Activated CD4-positive, alpha-beta T cell treated with anti-CD3 and anti-CD28 coated beads, Interleukin-10, Interleukin-2, amounts not matched to agents 100 ng/mL and 50 ng/mL, durations not matched to agents 16 hours and 8 hours (primary cell): ENCODE data around the gene NECTIN4.
"Not testable (repeated sequence)": the region's sequence is repeated elsewhere in the genome, so short reads cannot be mapped to it uniquely, and the experiment has no call there.

Source experiments
- DNase-seq: peaks from one replicate; pipeline ENCODE4 v3.0.0-alpha.2; 2020

Gene NECTIN4

GRCh38 chr1:161089251-161089924 is at the start of gene NECTIN4:
Gene NECTIN4, minus strand, starts transcription at chr1:161089558. Its CDS starts 262 bp downstream, at chr1:161089296.
- no peak for DNase-seq

- no peak for DNase-seq
Measured at GRCh38 chr1:161138431-161138830, 49.1 kb upstream of the NECTIN4 start.

GRCh38 chr1:161137881-161138280 is 48.5 kb upstream of the NECTIN4 start:
- DNase-seq, result no peak

GRCh38 chr1:161133220-161133740 is 43.9 kb upstream of the NECTIN4 start:
- no peak for DNase-seq

- DNase-seq, result peak; percentile 97
Measured at GRCh38 chr1:161132410-161133219, 43.3 kb upstream of the NECTIN4 start, which contains the start of gene DEDD. Gene DEDD, minus strand, starts transcription at chr1:161132667. Its CDS starts 8,205 bp downstream, at chr1:161124462.

- peak; percentile 24 for DNase-seq
Measured at GRCh38 chr1:161131523-161132409, 42.4 kb upstream of the NECTIN4 start.

- DNase-seq, result no peak
Measured at GRCh38 chr1:161130266-161130665, 40.9 kb upstream of the NECTIN4 start.

GRCh38 chr1:161128591-161129420 is 39.4 kb upstream of the NECTIN4 start:
- DNase-seq, result no peak

- no peak for DNase-seq
Measured at GRCh38 chr1:161127649-161128048, 38.3 kb upstream of the NECTIN4 start.

- DNase-seq, result no peak
Measured at GRCh38 chr1:161122967-161123366, 33.6 kb upstream of the NECTIN4 start.

- no peak for DNase-seq
Measured at GRCh38 chr1:161121834-161122233, 32.5 kb upstream of the NECTIN4 start.

- no peak for DNase-seq
Measured at GRCh38 chr1:161121042-161121650, 31.8 kb upstream of the NECTIN4 start.

GRCh38 chr1:161119092-161119903 is 29.9 kb upstream of the NECTIN4 start:
- DNase-seq, result peak; percentile 84

- peak; percentile 91 for DNase-seq
Measured at GRCh38 chr1:161117759-161118581, 28.6 kb upstream of the NECTIN4 start, which contains the start of the genes NIT1 and PFDN2. Gene NIT1, plus strand, starts transcription at chr1:161118105. Its CDS starts 72 bp downstream, at chr1:161118177. Gene PFDN2, minus strand, starts transcription at chr1:161118037. Its CDS starts 11 bp downstream, at chr1:161118026.

- not testable (repeated sequence) for DNase-seq
Measured at GRCh38 chr1:161115961-161116360, 26.6 kb upstream of the NECTIN4 start.

GRCh38 chr1:161115132-161115711 is 25.9 kb upstream of the NECTIN4 start:
- DNase-seq, result peak; percentile 84

- no peak for DNase-seq
Measured at GRCh38 chr1:161114556-161114955, 25.2 kb upstream of the NECTIN4 start.

- no peak for DNase-seq
Measured at GRCh38 chr1:161113915-161114314, 24.6 kb upstream of the NECTIN4 start.

- no peak for DNase-seq
Measured at GRCh38 chr1:161111527-161111926, 22.2 kb upstream of the NECTIN4 start.
